Pons (tissue), 1 donor: ENCODE results near the gene CLDN34.
A peak's percentile ranks its signal among the peaks of the same experiment; 100 is the strongest.

Source experiments
- DNase-seq: peaks from one replicate; pipeline ENCODE4 v3.0.0-alpha.2; 2016; ENCODE audit warnings: low spot score

The CLDN34 gene

GRCh38 chrX:9980927-9981326 is 13.8 kb downstream of the CLDN34 start:
- DNase-seq, result no peak

- no peak for DNase-seq
Observed at GRCh38 chrX:9983441-9983840, 16.3 kb downstream of the CLDN34 start.

- no peak for DNase-seq
Observed at GRCh38 chrX:9983846-9984245, 16.7 kb downstream of the CLDN34 start.

GRCh38 chrX:9988762-9989161 is 21.6 kb downstream of the CLDN34 start:
- no peak for DNase-seq

GRCh38 chrX:9992061-9992460 is 24.9 kb downstream of the CLDN34 start:
- DNase-seq, result no peak

- no peak for DNase-seq
Observed at GRCh38 chrX:9992724-9993123, 25.6 kb downstream of the CLDN34 start.

GRCh38 chrX:9995855-9996339 is 28.7 kb downstream of the CLDN34 start:
- DNase-seq, result peak; percentile 75

- no peak for DNase-seq
Observed at GRCh38 chrX:9997041-9997440, 29.9 kb downstream of the CLDN34 start.

GRCh38 chrX:9997524-9997923 is 30.4 kb downstream of the CLDN34 start:
- DNase-seq, result no peak

GRCh38 chrX:10001496-10001895 is 34.3 kb downstream of the CLDN34 start:
- no peak for DNase-seq

- no peak for DNase-seq
Observed at GRCh38 chrX:10004832-10005475, 37.8 kb downstream of the CLDN34 start.

GRCh38 chrX:10006086-10006485 is 38.9 kb downstream of the CLDN34 start:
- DNase-seq, result no peak

- no peak for DNase-seq
Observed at GRCh38 chrX:10006770-10007169, 39.6 kb downstream of the CLDN34 start.

- no peak for DNase-seq
Observed at GRCh38 chrX:10007621-10008020, 40.5 kb downstream of the CLDN34 start.

GRCh38 chrX:10008483-10009056 is 41.4 kb downstream of the CLDN34 start:
- no peak for DNase-seq

- no peak for DNase-seq
Observed at GRCh38 chrX:10009741-10010140, 42.6 kb downstream of the CLDN34 start.

- no peak for DNase-seq
Observed at GRCh38 chrX:10010686-10011085, 43.5 kb downstream of the CLDN34 start.

GRCh38 chrX:10011261-10011931 is 44.2 kb downstream of the CLDN34 start:
- no peak for DNase-seq

GRCh38 chrX:10011991-10012390 is 44.8 kb downstream of the CLDN34 start:
- no peak for DNase-seq

GRCh38 chrX:10014462-10015354 is 47.5 kb downstream of the CLDN34 start:
- peak; percentile 66 for DNase-seq

GRCh38 chrX:10015355-10015722 is 48.2 kb downstream of the CLDN34 start:
- DNase-seq, result no peak

GRCh38 chrX:10015723-10016518 is 48.8 kb downstream of the CLDN34 start:
- no peak for DNase-seq
